GM19395 (cell line): ENCODE data around the gene HYOU1.
A peak's percentile ranks its signal among the peaks of the same experiment; 100 is the strongest.
"Not testable (repeated sequence)": the region's sequence is repeated elsewhere in the genome, so short reads cannot be mapped to it uniquely, and the experiment has no call there.

Experiments used
- ATAC-seq: cut with Tn5 transposase; IDR thresholded peaks from one replicate; pipeline ENCODE4 v1.9.1; 2021; ENCODE audit warnings: mild to moderate bottlenecking, moderate library complexity; ENCODE audit not compliant: unreplicated experiment

Gene HYOU1

GRCh38 chr11:119087747-119088241 is 30.8 kb upstream of the HYOU1 start:
- no peak for ATAC-seq

- ATAC-seq: no peak
Measured at GRCh38 chr11:119087123-119087522, 30.1 kb upstream of the HYOU1 start.

- ATAC-seq: peak; percentile 35
Measured at GRCh38 chr11:119085437-119085847, 28.4 kb upstream of the HYOU1 start.

GRCh38 chr11:119084663-119085436 is 27.8 kb upstream of the HYOU1 start, which contains the start of gene HMBS:
Gene HMBS (plus strand): TSS chr11:119084881. CDS start chr11:119085034, 153 bp downstream.
- ATAC-seq: peak; percentile 88

- ATAC-seq: no peak
Measured at GRCh38 chr11:119081682-119082260, 24.8 kb upstream of the HYOU1 start.

- ATAC-seq: no peak
Measured at GRCh38 chr11:119078675-119079420, 21.8 kb upstream of the HYOU1 start.

GRCh38 chr11:119077839-119078238 is 20.8 kb upstream of the HYOU1 start:
- ATAC-seq: no peak

GRCh38 chr11:119067371-119068222 is 10.6 kb upstream of the HYOU1 start, which contains the start of gene VPS11:
Gene VPS11 (plus strand): TSS chr11:119067818. CDS start chr11:119067824, 6 bp downstream.
- peak; percentile 86 for ATAC-seq

- ATAC-seq: no peak
Measured at GRCh38 chr11:119065369-119065768, 8.4 kb upstream of the HYOU1 start.

GRCh38 chr11:119062779-119063178 is 5.8 kb upstream of the HYOU1 start:
- no peak for ATAC-seq

- ATAC-seq: no peak
Measured at GRCh38 chr11:119061256-119061655, 4.3 kb upstream of the HYOU1 start.

- not testable (repeated sequence) for ATAC-seq
Measured at GRCh38 chr11:119059128-119059527, 2.1 kb upstream of the HYOU1 start.

- ATAC-seq: peak; percentile 20
Measured at GRCh38 chr11:119056421-119056999, 495 bp downstream of the HYOU1 start.

- ATAC-seq: no peak
Measured at GRCh38 chr11:119055901-119056300, 1.1 kb downstream of the HYOU1 start.

- no peak for ATAC-seq
Measured at GRCh38 chr11:119054418-119054817, 2.6 kb downstream of the HYOU1 start.

- no peak for ATAC-seq
Measured at GRCh38 chr11:119052163-119052814, 4.7 kb downstream of the HYOU1 start.

GRCh38 chr11:119051440-119052162 is 5.4 kb downstream of the HYOU1 start:
- ATAC-seq: no peak

GRCh38 chr11:119049081-119049480 is 7.9 kb downstream of the HYOU1 start:
- no peak for ATAC-seq

- no peak for ATAC-seq
Measured at GRCh38 chr11:119048644-119049043, 8.4 kb downstream of the HYOU1 start.
